ENCODE measurements around the gene PI4KA. TPM values are rescaled to one million over a fixed set of nuclear protein-coding genes. Genes with fewer than 3 reads are reported as not detected.
"Not testable (repeated sequence)": the region's sequence is repeated elsewhere in the genome, so short reads cannot be mapped to it uniquely, and the experiment has no call there.

Gene PI4KA
- polyA plus RNA-seq, 1 donor from 2014 or later = 42.2 TPM

GRCh38 chr22:20709966-20710365 is 148.6 kb downstream of the PI4KA start:
- not testable (repeated sequence) for H3K9ac ChIP-seq (ENCODE audit: low read length); H3F3A ChIP-seq (ENCODE audit: insufficient read depth, low read length, poor library complexity, severe bottlenecking); H3K4me2 ChIP-seq (ENCODE audit: low read length); H2AFZ ChIP-seq (ENCODE audit: low read depth, low read length); H3K27me3 ChIP-seq (ENCODE audit: insufficient read depth, low read depth, low read length); H3K9me2 ChIP-seq (ENCODE audit: insufficient read depth, low read length); H4K20me1 ChIP-seq (ENCODE audit: insufficient read depth); H3K36me3 ChIP-seq (ENCODE audit: insufficient read depth, low read length); H3K9me3 ChIP-seq (ENCODE audit: low read length); H3K27ac ChIP-seq (ENCODE audit: low read length); H3K79me2 ChIP-seq (replicated peaks; ENCODE audit: insufficient read depth, low read length); H3K4me3 ChIP-seq (ENCODE audit: low read length)

- H2AFZ ChIP-seq (ENCODE audit: low read depth, low read length); H3K9me2 ChIP-seq (ENCODE audit: insufficient read depth, low read length); H4K20me1 ChIP-seq (ENCODE audit: insufficient read depth); H3K4me3 ChIP-seq (ENCODE audit: low read length); H3K79me2 ChIP-seq (replicated peaks; ENCODE audit: insufficient read depth, low read length); H3K27ac ChIP-seq (ENCODE audit: low read length); H3F3A ChIP-seq (ENCODE audit: insufficient read depth, low read length, poor library complexity, severe bottlenecking); H3K9ac ChIP-seq (ENCODE audit: low read length); H3K4me2 ChIP-seq (ENCODE audit: low read length); H3K27me3 ChIP-seq (ENCODE audit: insufficient read depth, low read depth, low read length); H3K36me3 ChIP-seq (ENCODE audit: insufficient read depth, low read length); H3K9me3 ChIP-seq (ENCODE audit: low read length): not testable (repeated sequence)
Measured at GRCh38 chr22:20707549-20708118, 151.0 kb downstream of the PI4KA start.

- H3K9me2 ChIP-seq (ENCODE audit: insufficient read depth, low read length); H3K79me2 ChIP-seq (replicated peaks; ENCODE audit: insufficient read depth, low read length); H3F3A ChIP-seq (ENCODE audit: insufficient read depth, low read length, poor library complexity, severe bottlenecking); H4K20me1 ChIP-seq (ENCODE audit: insufficient read depth); H3K36me3 ChIP-seq (ENCODE audit: insufficient read depth, low read length); H3K27me3 ChIP-seq (ENCODE audit: insufficient read depth, low read depth, low read length); H3K27ac ChIP-seq (ENCODE audit: low read length); H3K9ac ChIP-seq (ENCODE audit: low read length); H3K9me3 ChIP-seq (ENCODE audit: low read length); H2AFZ ChIP-seq (ENCODE audit: low read depth, low read length); H3K4me2 ChIP-seq (ENCODE audit: low read length): not testable (repeated sequence)
- peak overlapping the region; percentile 66 for H3K4me3 ChIP-seq (ENCODE audit: low read length)
- TF ChIP-seq CTCF (IDR thresholded peaks at IDR 0.05; ENCODE audit: poor library complexity, severe bottlenecking) = peak; percentile 54
- TF ChIP-seq MXI1 (conservative IDR thresholded peaks at IDR 0.05; ENCODE audit: poor library complexity, severe bottlenecking) = peak; percentile 56
Measured at GRCh38 chr22:20703816-20704609, 154.6 kb downstream of the PI4KA start.

GRCh38 chr22:20703414-20703806 is 155.2 kb downstream of the PI4KA start:
- not testable (repeated sequence) for H3K27ac ChIP-seq (ENCODE audit: low read length); H3K4me2 ChIP-seq (ENCODE audit: low read length); H4K20me1 ChIP-seq (ENCODE audit: insufficient read depth); H3K9me2 ChIP-seq (ENCODE audit: insufficient read depth, low read length); H3K9ac ChIP-seq (ENCODE audit: low read length); H3F3A ChIP-seq (ENCODE audit: insufficient read depth, low read length, poor library complexity, severe bottlenecking); H2AFZ ChIP-seq (ENCODE audit: low read depth, low read length); H3K9me3 ChIP-seq (ENCODE audit: low read length); H3K79me2 ChIP-seq (replicated peaks; ENCODE audit: insufficient read depth, low read length); H3K36me3 ChIP-seq (ENCODE audit: insufficient read depth, low read length); H3K27me3 ChIP-seq (ENCODE audit: insufficient read depth, low read depth, low read length)
- peak overlapping the region; percentile 66 for H3K4me3 ChIP-seq (ENCODE audit: low read length)
